GM10248 (cell line): ENCODE measurements around the gene MRPL55.
A peak's percentile ranks its signal among the peaks of the same experiment; 100 is the strongest.

Experiments used
- CTCF ChIA-PET: fragments of 300-600 bp; sonication (Branson Sonifier 250); formaldehyde crosslinking; extraction: SDS; loops from one replicate; lab custom pipeline; 2021; ENCODE audit warnings: antibody characterized with exemption; lab: Yijun Ruan, JAX
- POLR2A ChIA-PET: fragments of 350-650 bp; sonication (Branson Sonifier 250); formaldehyde crosslinking; extraction: SDS; loops from one replicate; lab custom pipeline; 2020; ENCODE audit warnings: antibody characterized with exemption; lab: Yijun Ruan, JAX
- DNase-seq: peaks from one replicate; pipeline ENCODE4 v3.0.0; 2012; ENCODE audit errors: extremely low spot score
- TF ChIP-seq, protein P1 (sequence below): IDR thresholded peaks from 2 replicates; pipeline ENCODE4 v1.5.1; 2012; ENCODE audit warnings: mild to moderate bottlenecking, low read depth; ENCODE audit errors: extremely low read depth, missing control alignments, control extremely low read depth

The MRPL55 gene

DNA sequence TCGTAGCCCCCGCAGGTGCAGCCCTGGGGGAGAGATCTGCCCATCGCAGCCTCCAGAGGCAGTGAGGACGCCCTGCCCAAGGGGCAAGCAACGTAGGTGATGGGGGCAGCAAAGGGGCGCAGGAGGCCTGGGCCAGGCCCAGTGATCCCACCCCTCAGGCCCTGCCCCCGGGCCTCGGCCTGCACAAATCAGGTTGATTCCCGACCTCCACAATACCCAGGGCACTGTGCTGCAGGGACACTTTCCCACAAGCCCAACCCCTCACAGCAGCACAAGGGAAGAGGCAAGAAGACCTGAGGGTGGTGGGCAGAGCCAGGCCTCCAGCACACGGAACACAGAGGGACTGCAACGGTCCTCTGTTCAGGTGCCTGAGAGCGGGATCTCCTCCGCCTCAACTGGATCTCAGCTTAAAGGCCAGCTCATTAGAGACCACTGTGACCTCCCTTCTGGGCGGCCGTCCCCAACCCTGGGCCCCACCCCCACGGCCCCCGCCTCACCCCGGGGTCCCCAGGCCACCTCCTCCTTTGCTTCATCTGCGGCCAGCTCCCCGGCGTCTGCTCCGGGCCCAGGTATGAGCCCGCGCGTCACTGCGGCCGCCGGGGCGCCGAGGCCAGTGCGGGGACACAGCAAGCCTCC lies 27.4 kb downstream of the MRPL55 start:
- peak; percentile 49 for DNase-seq
- CTCF ChIA-PET, result interaction anchor here (1.1 to 1.9 kb wide), 3 partner anchors 17 to 83 kb away, joined by 4 to 6 read pairs (median 5); no protein-coding TSS in a partner anchor
- POLR2A ChIA-PET, result interaction anchor here (0.6 to 2.1 kb wide), 4 partner anchors 10 to 84 kb away, joined by 4 to 5 read pairs (median 4); partner anchors contain the start of gene IBA57

DNA sequence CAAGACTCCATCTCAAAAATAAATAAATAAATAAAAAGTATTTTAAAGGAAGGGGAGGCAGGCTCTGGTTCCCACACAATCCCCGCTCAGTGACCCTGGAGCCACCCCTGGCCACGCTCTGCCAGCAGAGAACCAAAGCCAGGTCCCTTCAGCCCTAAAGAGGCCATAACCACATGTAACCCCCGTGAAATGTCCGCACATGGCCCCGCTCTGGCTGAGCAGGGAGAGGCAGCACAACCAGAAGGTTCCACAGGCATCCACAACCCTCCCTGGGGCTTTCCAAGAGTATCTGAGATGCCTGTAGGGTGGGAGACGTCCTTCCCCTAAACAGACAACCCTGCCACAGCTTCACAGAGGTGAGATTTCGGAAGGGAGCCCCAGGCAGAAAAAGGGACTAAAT lies 28.0 kb downstream of the MRPL55 start:
- CTCF ChIA-PET, result no interaction called here
- TF ChIP-seq, protein P1, sequence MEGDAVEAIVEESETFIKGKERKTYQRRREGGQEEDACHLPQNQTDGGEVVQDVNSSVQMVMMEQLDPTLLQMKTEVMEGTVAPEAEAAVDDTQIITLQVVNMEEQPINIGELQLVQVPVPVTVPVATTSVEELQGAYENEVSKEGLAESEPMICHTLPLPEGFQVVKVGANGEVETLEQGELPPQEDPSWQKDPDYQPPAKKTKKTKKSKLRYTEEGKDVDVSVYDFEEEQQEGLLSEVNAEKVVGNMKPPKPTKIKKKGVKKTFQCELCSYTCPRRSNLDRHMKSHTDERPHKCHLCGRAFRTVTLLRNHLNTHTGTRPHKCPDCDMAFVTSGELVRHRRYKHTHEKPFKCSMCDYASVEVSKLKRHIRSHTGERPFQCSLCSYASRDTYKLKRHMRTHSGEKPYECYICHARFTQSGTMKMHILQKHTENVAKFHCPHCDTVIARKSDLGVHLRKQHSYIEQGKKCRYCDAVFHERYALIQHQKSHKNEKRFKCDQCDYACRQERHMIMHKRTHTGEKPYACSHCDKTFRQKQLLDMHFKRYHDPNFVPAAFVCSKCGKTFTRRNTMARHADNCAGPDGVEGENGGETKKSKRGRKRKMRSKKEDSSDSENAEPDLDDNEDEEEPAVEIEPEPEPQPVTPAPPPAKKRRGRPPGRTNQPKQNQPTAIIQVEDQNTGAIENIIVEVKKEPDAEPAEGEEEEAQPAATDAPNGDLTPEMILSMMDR, result no peak
- POLR2A ChIA-PET, result interaction anchor here (1.2 to 1.4 kb wide), 2 partner anchors 10 to 25 kb away, joined by 4 to 5 read pairs; no protein-coding TSS in a partner anchor
- no peak for DNase-seq

More for the DNA sequence above, 27.4 kb downstream of the MRPL55 start:
- TF ChIP-seq, protein P1, result no peak

DNA sequence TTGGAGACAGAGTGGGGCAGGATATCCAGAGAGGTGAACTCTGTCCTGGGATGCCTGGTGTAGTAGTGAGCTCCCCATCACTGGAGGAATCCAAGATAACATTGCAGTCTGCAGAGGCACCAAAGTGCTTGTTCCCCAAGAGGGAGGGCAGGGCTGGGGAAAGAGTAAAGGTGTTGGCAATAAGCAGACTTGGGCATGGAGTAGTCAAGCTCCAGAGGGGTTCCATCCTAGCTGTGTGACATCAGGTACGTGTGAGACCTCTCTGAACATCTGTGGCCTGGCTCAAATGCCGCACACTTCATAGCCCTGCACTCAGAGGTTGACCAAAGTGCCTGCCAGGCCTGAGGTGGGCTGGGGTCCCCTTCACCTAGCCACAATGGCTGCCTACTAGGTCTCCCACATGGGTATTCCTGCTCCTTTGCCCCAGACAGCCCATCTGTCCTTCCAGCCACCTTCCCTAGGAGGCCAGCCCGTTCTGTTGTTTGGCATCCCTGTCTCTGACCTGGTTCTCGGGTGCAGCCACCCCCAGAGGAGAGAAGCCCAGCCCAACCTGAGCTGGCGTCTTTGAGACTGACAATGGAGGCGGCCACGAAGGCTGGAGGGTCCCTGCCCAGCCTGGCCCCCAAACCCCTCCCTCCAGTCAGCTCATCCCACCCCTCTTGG lies 29.4 kb downstream of the MRPL55 start:
- TF ChIP-seq, protein P1, result no peak
- no peak for DNase-seq
- ChIA-PET CTCF (interaction anchor here (1.3 to 1.4 kb wide), 2 partner anchors 11 to 51 kb away, joined by 3 to 4 read pairs; no protein-coding TSS in a partner anchor), POLR2A (interaction anchor here (0.5 kb wide), 1 partner anchor 1340 kb away, joined by 3 read pairs; no protein-coding TSS in a partner anchor)

DNA sequence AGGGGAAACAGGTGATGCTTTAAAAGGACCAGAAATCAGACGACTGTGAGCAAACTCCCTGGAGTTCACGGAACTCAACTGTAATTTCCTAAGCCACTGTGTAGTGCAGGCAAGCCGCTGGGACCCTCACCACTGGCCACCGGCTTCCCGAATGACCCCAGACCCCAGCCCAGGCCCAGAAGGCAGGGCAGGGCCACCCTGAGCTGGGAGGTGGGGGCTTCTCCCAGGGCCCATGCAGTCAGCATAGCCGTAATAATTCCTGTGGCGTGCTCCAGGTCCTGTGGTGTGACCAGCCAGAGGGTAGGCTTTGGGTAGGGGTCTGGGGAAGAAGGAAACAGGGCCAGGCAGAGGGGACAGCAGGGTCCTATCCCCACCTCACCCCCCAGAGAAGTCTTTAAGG lies 30.1 kb downstream of the MRPL55 start:
- no peak for DNase-seq
- TF ChIP-seq, protein P1, result no peak
- CTCF ChIA-PET, result interaction anchor here (1.3 to 1.4 kb wide), 2 partner anchors 11 to 52 kb away, joined by 3 to 4 read pairs; no protein-coding TSS in a partner anchor
- POLR2A ChIA-PET, result no interaction called here

DNA sequence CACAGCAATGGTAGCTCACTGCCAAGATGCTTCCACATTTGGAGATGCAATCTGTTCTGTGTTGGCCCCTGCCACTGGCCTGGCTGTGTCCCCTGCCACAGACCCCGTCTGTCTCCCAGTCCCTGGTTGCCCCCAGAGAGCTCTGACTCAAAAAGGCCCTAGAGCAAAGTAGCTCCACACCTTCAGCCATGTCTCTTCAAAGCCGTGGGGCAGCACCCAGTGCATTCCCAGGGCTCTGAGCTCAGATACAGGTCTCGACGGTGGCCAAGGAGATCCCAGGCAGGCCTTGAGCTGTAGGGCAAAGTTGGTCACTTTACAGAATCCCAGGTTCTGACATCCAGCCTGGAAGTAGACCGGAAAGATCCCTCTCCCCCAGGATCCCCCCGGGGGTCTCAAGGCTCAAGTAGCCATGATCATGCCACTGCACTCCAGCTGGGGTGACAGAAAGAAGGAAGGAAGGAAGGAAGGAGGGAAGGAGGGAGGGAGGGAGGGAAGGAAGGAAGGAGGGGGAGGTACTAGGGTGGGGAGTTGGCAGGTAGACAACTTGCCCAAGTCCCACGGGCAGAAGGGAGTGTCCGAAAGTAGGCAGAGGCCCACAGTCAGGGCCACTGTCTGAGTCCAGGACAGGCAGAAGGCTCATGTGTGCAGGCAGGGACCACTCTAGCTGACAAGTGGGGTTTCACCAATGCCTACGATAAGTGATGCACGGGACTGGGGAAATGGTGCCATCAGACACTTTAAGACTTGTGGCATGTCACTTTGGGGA lies 31.4 kb downstream of the MRPL55 start:
- POLR2A ChIA-PET, result interaction anchor here (0.6 kb wide), 1 partner anchor 413 kb away, joined by 3 read pairs; no protein-coding TSS in a partner anchor
- DNase-seq, result no peak
- CTCF ChIA-PET, result interaction anchor here (1.8 kb wide), 1 partner anchor 78 kb away, joined by 6 read pairs; no protein-coding TSS in a partner anchor
- TF ChIP-seq, protein P1, result no peak
